Measurements from ENCODE around the gene REXO4. TPM values are rescaled to one million over a fixed set of nuclear protein-coding genes. Genes with fewer than 3 reads are reported as not detected.
A peak's percentile ranks its signal among the peaks of the same experiment; 100 is the strongest.

The REXO4 gene
- total and polyA plus RNA-seq, 9 of the 15 experiments (the other 6 are each of a cell fraction or from before 2014, with no cell fraction given): 3.4 to 72.9 (median 31.1) TPM

DNA sequence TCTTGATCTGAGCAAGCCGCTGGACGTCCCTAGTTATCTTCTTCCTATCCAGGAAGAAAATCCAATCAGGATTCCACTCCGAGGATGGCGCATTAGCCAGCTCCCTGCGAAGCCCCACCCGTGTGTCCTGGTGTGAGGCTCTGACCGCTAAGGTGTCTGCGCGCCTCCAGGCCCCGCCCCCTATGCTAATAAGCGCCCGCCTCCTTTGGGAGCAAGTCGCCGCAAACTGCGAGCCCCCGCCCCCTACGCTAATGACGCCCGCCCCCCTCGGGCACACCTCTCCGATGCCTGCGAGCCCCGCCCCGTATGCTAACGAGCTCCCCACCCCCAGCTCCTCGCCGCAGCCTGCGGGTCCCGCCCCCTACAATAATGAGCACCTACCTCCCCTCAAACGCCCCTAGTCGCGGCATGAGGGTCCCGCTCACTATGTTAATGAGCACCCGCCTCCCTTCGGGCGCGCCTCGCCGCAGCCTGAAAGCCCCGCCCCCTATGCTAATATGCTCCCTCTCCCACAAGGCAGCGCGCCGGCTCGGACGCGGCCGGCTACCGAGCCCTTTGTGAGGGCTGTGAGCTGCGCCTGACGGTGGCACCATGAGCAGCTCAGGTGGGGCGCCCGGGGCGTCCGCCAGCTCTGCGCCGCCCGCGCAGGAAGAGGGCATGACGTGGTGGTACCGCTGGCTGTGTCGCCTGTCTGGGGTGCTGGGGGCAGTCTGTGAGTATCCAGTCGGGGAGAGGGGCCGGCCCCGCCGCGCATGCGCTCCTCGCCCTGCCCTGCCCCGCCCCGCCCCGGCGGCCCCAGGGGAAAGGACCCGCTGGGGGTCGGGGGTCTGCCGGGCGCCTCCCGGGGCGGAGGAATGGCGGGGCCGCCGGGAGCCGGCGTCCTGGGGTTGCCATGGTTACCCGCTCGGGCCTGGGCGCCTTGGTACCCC is 41.9 kb upstream of the REXO4 start, which contains the start of gene CACFD1 (continued):
- TF ChIP-seq, protein P1, sequence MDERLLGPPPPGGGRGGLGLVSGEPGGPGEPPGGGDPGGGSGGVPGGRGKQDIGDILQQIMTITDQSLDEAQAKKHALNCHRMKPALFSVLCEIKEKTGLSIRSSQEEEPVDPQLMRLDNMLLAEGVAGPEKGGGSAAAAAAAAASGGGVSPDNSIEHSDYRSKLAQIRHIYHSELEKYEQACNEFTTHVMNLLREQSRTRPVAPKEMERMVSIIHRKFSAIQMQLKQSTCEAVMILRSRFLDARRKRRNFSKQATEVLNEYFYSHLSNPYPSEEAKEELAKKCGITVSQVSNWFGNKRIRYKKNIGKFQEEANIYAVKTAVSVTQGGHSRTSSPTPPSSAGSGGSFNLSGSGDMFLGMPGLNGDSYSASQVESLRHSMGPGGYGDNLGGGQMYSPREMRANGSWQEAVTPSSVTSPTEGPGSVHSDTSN (CRISPR knock-in tag; IDR thresholded peaks at IDR 0.05; ENCODE audit: low read depth): no peak
- TF ChIP-seq, protein P1 (tag; conservative IDR thresholded peaks at IDR 0.05; ENCODE audit: low read depth): no peak
- TF ChIP-seq ZNF589 (CRISPR knock-in tag; IDR thresholded peaks at IDR 0.05; ENCODE audit: low read depth): no peak
- no peak for TF ChIP-seq ZFP1 (CRISPR knock-in tag; IDR thresholded peaks at IDR 0.05)
- TF ChIP-seq EGR1 (conservative IDR thresholded peaks at IDR 0.05): no peak
- no peak for TF ChIP-seq DNMT1 (IDR thresholded peaks at IDR 0.05)
- peak; percentile 96 for TF ChIP-seq NRF1 (conservative IDR thresholded peaks at IDR 0.05 in 1 of 2, IDR thresholded peaks at IDR 0.05 in 1 of 2)
- TF ChIP-seq, protein P2, sequence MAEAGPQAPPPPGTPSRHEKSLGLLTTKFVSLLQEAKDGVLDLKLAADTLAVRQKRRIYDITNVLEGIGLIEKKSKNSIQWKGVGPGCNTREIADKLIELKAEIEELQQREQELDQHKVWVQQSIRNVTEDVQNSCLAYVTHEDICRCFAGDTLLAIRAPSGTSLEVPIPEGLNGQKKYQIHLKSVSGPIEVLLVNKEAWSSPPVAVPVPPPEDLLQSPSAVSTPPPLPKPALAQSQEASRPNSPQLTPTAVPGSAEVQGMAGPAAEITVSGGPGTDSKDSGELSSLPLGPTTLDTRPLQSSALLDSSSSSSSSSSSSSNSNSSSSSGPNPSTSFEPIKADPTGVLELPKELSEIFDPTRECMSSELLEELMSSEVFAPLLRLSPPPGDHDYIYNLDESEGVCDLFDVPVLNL (CRISPR knock-in tag; IDR thresholded peaks at IDR 0.05; ENCODE audit: low read depth): no peak
- TF ChIP-seq HDAC3 (IDR thresholded peaks at IDR 0.05; ENCODE audit: borderline replicate concordance, partially characterized antibody): no peak
- TF ChIP-seq SETDB1 (IDR thresholded peaks at IDR 0.05; ENCODE audit: low read length): no peak
- TF ChIP-seq ZFPM2 (CRISPR knock-in tag; IDR thresholded peaks at IDR 0.05): no peak
- no peak for TF ChIP-seq SMC3 (conservative IDR thresholded peaks at IDR 0.05; ENCODE audit: insufficient read depth, low read depth, low read length)
- TF ChIP-seq, protein P3, sequence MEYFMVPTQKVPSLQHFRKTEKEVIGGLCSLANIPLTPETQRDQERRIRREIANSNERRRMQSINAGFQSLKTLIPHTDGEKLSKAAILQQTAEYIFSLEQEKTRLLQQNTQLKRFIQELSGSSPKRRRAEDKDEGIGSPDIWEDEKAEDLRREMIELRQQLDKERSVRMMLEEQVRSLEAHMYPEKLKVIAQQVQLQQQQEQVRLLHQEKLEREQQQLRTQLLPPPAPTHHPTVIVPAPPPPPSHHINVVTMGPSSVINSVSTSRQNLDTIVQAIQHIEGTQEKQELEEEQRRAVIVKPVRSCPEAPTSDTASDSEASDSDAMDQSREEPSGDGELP (CRISPR knock-in tag; IDR thresholded peaks at IDR 0.05; ENCODE audit: borderline replicate concordance): peak; percentile 38; the same call in 1 of the 2 replicates
- peak; percentile 76; the same call in 1 of the 2 replicates for TF ChIP-seq RB1 (IDR thresholded peaks at IDR 0.05; ENCODE audit: low read depth)
- TF ChIP-seq ESRRA (IDR thresholded peaks at IDR 0.05; ENCODE audit: borderline replicate concordance, low read depth): 0 out of 2 replicates have a peak, but pooled peaks have one; percentile 37
- TF ChIP-seq MIER1 (IDR thresholded peaks at IDR 0.05; ENCODE audit: low read depth): no peak
- TF ChIP-seq HMG20B (CRISPR knock-in tag; IDR thresholded peaks at IDR 0.05): no peak
- TF ChIP-seq POLR2G (IDR thresholded peaks at IDR 0.05; ENCODE audit: low read depth, low read length): peak; percentile 78
- no peak for TF ChIP-seq ATF1 (CRISPR knock-in tag; IDR thresholded peaks at IDR 0.05)
- peak; percentile 44 for TF ChIP-seq ATF1 (tag; IDR thresholded peaks at IDR 0.05)
- TF ChIP-seq, protein P4, sequence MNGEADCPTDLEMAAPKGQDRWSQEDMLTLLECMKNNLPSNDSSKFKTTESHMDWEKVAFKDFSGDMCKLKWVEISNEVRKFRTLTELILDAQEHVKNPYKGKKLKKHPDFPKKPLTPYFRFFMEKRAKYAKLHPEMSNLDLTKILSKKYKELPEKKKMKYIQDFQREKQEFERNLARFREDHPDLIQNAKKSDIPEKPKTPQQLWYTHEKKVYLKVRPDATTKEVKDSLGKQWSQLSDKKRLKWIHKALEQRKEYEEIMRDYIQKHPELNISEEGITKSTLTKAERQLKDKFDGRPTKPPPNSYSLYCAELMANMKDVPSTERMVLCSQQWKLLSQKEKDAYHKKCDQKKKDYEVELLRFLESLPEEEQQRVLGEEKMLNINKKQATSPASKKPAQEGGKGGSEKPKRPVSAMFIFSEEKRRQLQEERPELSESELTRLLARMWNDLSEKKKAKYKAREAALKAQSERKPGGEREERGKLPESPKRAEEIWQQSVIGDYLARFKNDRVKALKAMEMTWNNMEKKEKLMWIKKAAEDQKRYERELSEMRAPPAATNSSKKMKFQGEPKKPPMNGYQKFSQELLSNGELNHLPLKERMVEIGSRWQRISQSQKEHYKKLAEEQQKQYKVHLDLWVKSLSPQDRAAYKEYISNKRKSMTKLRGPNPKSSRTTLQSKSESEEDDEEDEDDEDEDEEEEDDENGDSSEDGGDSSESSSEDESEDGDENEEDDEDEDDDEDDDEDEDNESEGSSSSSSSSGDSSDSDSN (IDR thresholded peaks at IDR 0.05; ENCODE audit: borderline replicate concordance in 1 of 2, low read depth in 2 of 2, low read length in 2 of 2): no peak
